ENCODE results near the gene NOC2L.

DNA sequence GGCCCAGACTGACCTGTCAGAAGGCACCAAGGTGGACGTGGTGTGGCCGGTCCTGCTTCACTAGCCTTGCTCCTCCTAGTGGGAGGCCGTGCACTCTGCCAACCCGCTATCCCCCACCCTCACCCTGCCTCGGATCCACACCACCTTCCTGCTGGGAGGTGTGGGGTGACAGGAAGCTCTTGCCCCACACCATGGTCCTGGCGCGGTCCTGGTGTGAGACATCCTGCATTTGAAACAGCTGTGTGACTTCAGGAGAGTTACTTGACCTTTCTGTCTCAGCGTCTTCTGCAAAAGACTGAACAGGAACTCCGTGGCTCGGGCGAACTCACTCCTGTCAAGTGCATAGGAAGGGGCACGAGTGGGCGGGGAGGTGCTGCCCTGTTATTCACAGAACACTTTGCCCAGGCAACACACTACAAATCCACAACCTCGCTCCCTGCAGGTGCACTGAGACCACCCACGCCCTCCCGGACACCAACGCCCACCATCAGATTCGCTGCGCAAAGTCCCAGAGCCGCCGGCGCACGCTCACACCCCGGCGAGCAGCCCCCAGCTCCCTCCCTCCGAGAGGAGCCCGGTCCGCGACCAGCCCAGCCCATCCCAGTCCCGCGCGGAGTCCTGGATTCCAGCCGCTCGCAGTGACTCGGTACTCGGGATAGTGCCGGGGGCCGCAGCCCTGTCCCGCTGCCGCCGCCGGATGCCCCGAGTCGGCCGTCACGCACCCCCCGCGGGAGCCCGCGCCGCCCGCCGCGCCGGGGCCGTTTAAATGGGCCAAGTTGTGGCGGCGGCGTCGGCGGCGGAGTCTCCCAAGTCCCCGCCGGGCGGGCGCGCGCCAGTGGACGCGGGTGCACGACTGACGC is 35.7 kb downstream of the NOC2L start, which contains the start of gene SAMD11:
- TF ChIP-seq, protein P1, sequence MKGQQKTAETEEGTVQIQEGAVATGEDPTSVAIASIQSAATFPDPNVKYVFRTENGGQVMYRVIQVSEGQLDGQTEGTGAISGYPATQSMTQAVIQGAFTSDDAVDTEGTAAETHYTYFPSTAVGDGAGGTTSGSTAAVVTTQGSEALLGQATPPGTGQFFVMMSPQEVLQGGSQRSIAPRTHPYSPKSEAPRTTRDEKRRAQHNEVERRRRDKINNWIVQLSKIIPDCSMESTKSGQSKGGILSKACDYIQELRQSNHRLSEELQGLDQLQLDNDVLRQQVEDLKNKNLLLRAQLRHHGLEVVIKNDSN (IDR thresholded peaks at IDR 0.05) = no peak
- no peak for TF ChIP-seq TAF1 (IDR thresholded peaks at IDR 0.05; ENCODE audit: low read depth)
- TF ChIP-seq RAD21 (IDR thresholded peaks at IDR 0.05; ENCODE audit: low read depth) = no peak
- 0 out of 2 replicates have a peak, but pooled peaks have one; percentile 30 for TF ChIP-seq YY1 (IDR thresholded peaks at IDR 0.05; ENCODE audit: low read depth)
- peak; percentile 48; the same call in 1 of the 2 replicates for TF ChIP-seq NFIC (IDR thresholded peaks at IDR 0.05)
- TF ChIP-seq, protein P2, sequence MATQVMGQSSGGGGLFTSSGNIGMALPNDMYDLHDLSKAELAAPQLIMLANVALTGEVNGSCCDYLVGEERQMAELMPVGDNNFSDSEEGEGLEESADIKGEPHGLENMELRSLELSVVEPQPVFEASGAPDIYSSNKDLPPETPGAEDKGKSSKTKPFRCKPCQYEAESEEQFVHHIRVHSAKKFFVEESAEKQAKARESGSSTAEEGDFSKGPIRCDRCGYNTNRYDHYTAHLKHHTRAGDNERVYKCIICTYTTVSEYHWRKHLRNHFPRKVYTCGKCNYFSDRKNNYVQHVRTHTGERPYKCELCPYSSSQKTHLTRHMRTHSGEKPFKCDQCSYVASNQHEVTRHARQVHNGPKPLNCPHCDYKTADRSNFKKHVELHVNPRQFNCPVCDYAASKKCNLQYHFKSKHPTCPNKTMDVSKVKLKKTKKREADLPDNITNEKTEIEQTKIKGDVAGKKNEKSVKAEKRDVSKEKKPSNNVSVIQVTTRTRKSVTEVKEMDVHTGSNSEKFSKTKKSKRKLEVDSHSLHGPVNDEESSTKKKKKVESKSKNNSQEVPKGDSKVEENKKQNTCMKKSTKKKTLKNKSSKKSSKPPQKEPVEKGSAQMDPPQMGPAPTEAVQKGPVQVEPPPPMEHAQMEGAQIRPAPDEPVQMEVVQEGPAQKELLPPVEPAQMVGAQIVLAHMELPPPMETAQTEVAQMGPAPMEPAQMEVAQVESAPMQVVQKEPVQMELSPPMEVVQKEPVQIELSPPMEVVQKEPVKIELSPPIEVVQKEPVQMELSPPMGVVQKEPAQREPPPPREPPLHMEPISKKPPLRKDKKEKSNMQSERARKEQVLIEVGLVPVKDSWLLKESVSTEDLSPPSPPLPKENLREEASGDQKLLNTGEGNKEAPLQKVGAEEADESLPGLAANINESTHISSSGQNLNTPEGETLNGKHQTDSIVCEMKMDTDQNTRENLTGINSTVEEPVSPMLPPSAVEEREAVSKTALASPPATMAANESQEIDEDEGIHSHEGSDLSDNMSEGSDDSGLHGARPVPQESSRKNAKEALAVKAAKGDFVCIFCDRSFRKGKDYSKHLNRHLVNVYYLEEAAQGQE (IDR thresholded peaks at IDR 0.05; ENCODE audit: low read depth) = no peak
- no peak for TF ChIP-seq CREB1 (IDR thresholded peaks at IDR 0.05; ENCODE audit: low read depth)
- TF ChIP-seq, protein P3, sequence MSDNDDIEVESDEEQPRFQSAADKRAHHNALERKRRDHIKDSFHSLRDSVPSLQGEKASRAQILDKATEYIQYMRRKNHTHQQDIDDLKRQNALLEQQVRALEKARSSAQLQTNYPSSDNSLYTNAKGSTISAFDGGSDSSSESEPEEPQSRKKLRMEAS (IDR thresholded peaks at IDR 0.05) = 0 out of 2 replicates have a peak, but pooled peaks have one; percentile 27
- no peak for TF ChIP-seq CEBPB (IDR thresholded peaks at IDR 0.05)
- TF ChIP-seq FOXM1 (IDR thresholded peaks at IDR 0.05; ENCODE audit: borderline replicate concordance, low read depth) = no peak
- peak; percentile 47; the same call in 1 of the 2 replicates for TF ChIP-seq TCF12 (IDR thresholded peaks at IDR 0.05; ENCODE audit: low read depth)
- TF ChIP-seq EP300 (IDR thresholded peaks at IDR 0.05; ENCODE audit: borderline replicate concordance) = peak; percentile 54; the same call in 1 of the 2 replicates
